Measurements from ENCODE around the gene ETFRF1. TPM values are rescaled to one million over a fixed set of nuclear protein-coding genes. Genes with fewer than 3 reads are reported as not detected.

The ETFRF1 gene
- total and polyA plus RNA-seq, 2 of the 8 experiments (the other 6 are each of a cell fraction or from before 2014, with no cell fraction given) = 4.3 to 7.7 TPM

DNA sequence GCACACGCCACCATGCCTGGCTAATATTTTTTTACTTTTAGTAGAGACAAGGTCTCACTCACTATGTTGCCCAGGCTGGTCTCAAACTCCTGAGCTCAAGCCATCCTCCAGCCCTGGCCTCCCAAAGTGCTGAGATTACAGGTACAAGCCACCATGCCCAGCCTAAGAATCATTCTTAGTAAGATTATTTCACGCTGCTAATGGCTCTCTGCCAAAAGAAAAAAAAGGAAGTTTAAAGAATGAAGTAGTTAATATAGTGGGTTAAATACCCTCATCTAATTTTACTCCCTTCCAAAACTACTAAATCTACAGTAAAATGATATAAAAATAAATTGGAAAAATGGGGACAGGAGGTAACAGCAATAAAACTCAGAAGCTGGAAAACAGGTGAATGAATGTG, 2.6 kb downstream of the ETFRF1 start (continued):
- TF ChIP-seq CHD7 (IDR thresholded peaks at IDR 0.05; ENCODE audit: insufficient replicate concordance, low read length) = no peak

All from H1 (cell line).